ENCODE measurements around the gene B4GALT2. TPM values are rescaled to one million over a fixed set of nuclear protein-coding genes. Genes with fewer than 3 reads are reported as not detected.
A peak's percentile ranks its signal among the peaks of the same experiment; 100 is the strongest.

Gene B4GALT2
- total and polyA plus RNA-seq, 9 of the 15 experiments (the other 6 are each of a cell fraction or from before 2014, with no cell fraction given): 1.3 to 86.8 (median 43.8) TPM

DNA sequence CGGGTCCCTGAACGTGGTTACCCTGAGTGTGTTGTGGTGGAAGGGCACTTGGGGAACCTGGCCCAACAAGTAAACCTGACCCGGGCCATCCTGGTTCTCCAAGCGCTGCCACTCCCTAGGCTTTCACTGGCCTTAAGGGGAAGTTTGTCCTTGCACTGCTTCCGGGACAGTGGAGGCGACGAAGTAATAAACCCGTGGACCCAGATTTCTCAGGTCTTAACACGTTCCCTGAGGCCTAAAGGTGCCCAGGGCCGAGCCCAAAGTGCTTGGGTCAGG lies 12.1 kb downstream of the B4GALT2 start (continued):
- TF ChIP-seq, protein P1, sequence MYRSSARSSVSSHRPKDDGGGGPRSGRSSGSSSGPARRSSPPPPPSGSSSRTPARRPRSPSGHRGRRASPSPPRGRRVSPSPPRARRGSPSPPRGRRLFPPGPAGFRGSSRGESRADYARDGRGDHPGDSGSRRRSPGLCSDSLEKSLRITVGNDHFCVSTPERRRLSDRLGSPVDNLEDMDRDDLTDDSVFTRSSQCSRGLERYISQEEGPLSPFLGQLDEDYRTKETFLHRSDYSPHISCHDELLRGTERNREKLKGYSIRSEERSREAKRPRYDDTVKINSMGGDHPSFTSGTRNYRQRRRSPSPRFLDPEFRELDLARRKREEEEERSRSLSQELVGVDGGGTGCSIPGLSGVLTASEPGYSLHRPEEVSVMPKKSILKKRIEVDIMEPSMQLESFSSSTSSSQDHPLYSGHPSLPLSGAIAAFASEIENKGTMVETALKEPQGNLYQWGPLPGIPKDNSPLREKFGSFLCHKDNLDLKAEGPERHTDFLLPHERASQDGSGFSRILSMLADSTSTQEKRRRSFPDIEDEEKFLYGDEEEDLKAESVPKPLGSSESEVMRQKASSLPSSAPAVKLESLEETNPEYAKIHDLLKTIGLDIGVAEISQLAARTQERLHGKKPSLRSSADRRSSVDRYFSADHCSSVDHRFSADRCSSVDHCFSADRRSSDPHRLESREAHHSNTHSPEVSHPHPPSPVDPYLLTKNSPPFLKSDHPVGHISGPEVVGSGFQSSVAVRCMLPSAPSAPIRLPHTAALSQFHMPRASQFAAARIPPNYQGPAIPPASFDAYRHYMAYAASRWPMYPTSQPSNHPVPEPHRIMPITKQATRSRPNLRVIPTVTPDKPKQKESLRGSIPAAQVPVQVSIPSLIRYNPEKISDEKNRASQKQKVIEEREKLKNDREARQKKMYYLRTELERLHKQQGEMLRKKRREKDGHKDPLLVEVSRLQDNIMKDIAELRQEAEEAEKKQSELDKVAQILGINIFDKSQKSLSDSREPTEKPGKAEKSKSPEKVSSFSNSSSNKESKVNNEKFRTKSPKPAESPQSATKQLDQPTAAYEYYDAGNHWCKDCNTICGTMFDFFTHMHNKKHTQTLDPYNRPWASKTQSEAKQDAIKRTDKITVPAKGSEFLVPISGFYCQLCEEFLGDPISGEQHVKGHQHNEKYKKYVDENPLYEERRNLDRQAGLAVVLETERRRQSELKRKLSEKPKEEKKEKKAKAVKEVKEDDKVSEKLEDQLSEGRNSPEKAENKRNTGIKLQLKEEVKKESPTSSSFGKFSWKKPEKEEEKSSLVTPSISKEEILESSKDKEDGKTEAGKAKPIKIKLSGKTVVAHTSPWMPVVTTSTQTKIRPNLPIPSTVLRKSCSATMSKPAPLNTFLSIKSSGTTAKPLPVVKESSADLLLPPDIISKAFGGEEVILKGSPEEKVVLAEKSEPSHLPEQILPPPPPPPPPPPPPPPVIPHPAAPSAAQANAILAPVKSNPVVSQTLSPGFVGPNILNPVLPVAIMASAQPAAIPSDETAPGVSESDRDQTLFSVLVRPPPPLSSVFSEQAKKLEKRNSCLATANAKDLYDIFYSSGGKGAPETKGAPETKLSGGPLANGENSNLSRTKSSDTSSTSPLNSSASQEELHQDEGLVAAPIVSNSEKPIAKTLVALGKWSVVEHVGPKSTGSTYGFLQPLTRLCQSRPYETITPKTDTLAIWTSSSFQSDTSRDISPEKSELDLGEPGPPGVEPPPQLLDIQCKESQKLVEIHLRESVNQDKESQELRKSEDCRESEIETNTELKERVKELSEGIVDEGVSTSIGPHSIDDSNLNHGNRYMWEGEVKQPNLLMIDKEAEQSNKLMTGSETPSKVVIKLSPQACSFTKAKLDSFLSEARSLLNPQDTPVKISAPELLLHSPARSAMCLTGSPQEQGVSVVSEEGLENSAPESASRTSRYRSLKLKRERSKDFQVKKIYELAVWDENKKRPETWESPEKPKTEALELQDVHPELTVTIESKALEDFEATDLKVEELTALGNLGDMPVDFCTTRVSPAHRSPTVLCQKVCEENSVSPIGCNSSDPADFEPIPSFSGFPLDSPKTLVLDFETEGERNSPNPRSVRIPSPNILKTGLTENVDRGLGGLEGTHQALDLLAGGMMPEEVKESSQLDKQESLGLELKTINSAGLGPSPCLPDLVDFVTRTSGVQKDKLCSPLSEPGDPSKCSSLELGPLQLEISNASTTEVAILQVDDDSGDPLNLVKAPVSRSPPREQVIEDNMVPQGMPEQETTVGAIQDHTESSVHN (IDR thresholded peaks at IDR 0.05; ENCODE audit: borderline replicate concordance in 1 of 2, low read depth in 1 of 2): no peak
- TF ChIP-seq CREM (IDR thresholded peaks at IDR 0.05; ENCODE audit: low read depth) (no peak), ZNF696 (CRISPR knock-in tag; conservative IDR thresholded peaks at IDR 0.05) (no peak), NR2C1 (IDR thresholded peaks at IDR 0.05) (peak; percentile 60; the same call in 1 of the 2 replicates), NR2C1 (tag; IDR thresholded peaks at IDR 0.05) (peak; percentile 58), ARHGAP35 (IDR thresholded peaks at IDR 0.05; ENCODE audit: partially characterized antibody) (no peak), ZNF324 (CRISPR knock-in tag; IDR thresholded peaks at IDR 0.05) (no peak), NFIC (IDR thresholded peaks at IDR 0.05) (no peak), FOXK1 (CRISPR knock-in tag; IDR thresholded peaks at IDR 0.05; ENCODE audit: borderline replicate concordance) (0 out of 2 replicates have a peak, but pooled peaks have one; percentile 83), ZNF165 (CRISPR knock-in tag; IDR thresholded peaks at IDR 0.05; ENCODE audit: borderline replicate concordance) (no peak), MEIS2 (IDR thresholded peaks at IDR 0.05; ENCODE audit: partially characterized antibody) (no peak), DNMT1 (IDR thresholded peaks at IDR 0.05) (peak; percentile 83; the same call in 1 of the 2 replicates), HMG20A (CRISPR knock-in tag; conservative IDR thresholded peaks at IDR 0.05) (no peak), ZNF347 (CRISPR knock-in tag; IDR thresholded peaks at IDR 0.05; ENCODE audit: low read depth) (no peak), MYNN (IDR thresholded peaks at IDR 0.05) (no peak), MYNN (CRISPR knock-in tag; IDR thresholded peaks at IDR 0.05) (no peak), SRSF3 (IDR thresholded peaks at IDR 0.05; ENCODE audit: insufficient read depth, low read length) (no peak)
- TF ChIP-seq, protein P2, sequence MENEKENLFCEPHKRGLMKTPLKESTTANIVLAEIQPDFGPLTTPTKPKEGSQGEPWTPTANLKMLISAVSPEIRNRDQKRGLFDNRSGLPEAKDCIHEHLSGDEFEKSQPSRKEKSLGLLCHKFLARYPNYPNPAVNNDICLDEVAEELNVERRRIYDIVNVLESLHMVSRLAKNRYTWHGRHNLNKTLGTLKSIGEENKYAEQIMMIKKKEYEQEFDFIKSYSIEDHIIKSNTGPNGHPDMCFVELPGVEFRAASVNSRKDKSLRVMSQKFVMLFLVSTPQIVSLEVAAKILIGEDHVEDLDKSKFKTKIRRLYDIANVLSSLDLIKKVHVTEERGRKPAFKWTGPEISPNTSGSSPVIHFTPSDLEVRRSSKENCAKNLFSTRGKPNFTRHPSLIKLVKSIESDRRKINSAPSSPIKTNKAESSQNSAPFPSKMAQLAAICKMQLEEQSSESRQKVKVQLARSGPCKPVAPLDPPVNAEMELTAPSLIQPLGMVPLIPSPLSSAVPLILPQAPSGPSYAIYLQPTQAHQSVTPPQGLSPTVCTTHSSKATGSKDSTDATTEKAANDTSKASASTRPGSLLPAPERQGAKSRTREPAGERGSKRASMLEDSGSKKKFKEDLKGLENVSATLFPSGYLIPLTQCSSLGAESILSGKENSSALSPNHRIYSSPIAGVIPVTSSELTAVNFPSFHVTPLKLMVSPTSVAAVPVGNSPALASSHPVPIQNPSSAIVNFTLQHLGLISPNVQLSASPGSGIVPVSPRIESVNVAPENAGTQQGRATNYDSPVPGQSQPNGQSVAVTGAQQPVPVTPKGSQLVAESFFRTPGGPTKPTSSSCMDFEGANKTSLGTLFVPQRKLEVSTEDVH (IDR thresholded peaks at IDR 0.05; ENCODE audit: low read depth, partially characterized antibody): peak; percentile 47
- TF ChIP-seq, protein P3, sequence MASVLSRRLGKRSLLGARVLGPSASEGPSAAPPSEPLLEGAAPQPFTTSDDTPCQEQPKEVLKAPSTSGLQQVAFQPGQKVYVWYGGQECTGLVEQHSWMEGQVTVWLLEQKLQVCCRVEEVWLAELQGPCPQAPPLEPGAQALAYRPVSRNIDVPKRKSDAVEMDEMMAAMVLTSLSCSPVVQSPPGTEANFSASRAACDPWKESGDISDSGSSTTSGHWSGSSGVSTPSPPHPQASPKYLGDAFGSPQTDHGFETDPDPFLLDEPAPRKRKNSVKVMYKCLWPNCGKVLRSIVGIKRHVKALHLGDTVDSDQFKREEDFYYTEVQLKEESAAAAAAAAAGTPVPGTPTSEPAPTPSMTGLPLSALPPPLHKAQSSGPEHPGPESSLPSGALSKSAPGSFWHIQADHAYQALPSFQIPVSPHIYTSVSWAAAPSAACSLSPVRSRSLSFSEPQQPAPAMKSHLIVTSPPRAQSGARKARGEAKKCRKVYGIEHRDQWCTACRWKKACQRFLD (CRISPR knock-in tag; IDR thresholded peaks at IDR 0.05): no peak

Data from K562 (cell line).